GM12872 (cell line): ENCODE results near the gene OTUD4.

Experiments
- CTCF ChIP-seq: IDR thresholded peaks from 3 replicates; pipeline ENCODE4 v1.5.1; 2011; ENCODE audit warnings: low read depth, mild to moderate bottlenecking, low read length, moderate library complexity; ENCODE audit not compliant: insufficient read depth

The OTUD4 gene

DNA sequence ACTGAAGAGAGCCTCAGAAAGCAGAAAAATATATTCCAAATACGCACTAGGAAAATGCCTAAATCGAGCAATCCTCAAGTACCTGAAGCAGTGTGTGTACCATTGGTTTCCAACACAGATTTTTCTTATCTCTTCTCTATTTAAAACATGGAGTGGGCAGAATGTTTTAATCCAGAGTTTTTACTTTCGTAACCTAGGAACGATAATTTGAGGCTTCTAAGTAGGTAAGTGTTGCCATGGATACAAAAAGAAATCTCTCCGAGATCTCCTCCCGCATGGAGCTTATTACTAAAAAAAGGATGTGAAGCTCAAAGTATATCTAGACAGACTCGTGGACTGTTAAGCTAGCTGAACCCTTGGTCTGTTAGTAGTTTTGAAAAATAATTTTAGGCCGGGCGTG is 23.0 kb upstream of the OTUD4 start:
- no peak for TF ChIP-seq CTCF

GRCh38 chr4:145200366-145200765 is 20.0 kb upstream of the OTUD4 start:
- no peak for TF ChIP-seq CTCF

DNA sequence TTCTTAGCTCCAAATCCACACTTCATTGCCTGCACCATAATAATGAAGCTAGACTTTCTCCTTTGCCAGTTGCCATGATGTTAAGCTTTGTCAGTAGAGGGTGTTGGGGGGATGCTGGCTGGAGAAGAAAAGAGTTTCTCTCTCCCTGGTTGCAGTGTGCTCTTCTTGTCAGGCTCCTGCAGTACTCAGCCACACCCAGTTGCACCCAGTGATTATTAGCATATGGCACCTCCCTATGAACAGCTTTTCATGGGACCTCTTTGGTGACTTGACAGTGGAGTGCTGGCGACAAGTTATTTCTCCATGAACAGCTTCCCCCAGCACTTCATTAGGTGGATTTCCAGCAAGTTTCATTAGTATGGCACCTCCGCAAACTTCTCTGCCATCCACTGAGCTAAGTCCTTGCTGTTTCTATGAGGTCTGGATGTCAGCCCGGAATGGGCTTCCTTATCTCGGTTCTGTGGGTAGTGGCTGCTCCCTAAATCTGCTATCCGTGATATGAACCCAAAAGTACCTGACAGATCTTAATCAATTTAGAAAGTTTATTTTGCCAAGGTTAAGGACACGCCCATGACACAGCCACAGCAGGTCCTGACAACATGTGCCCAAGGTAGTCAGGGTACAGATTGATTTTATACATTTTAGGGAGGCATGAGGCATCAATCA is 18.8 kb upstream of the OTUD4 start:
- no peak for TF ChIP-seq CTCF

DNA sequence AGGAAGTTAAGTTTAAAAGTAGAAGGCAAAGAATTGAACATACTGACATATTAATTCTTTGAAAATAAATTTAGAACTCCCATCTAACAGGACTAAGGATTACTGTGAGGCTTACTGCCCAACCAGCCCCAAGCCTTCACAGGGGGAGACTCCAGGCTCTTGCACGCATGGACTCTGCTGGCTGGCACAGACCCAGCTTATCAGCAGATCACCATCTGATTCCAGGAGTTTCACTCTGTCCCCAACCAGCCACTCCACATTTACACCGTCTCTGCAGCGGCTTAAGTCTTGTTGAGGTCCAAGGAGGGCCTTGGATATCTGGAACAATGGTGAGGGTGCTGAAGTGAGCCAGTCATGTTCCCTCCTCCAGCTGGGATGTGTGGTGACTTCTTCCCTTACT is 16.4 kb upstream of the OTUD4 start:
- TF ChIP-seq CTCF = no peak

GRCh38 chr4:145195167-145195952 is 15.0 kb upstream of the OTUD4 start:
- no peak for TF ChIP-seq CTCF

DNA sequence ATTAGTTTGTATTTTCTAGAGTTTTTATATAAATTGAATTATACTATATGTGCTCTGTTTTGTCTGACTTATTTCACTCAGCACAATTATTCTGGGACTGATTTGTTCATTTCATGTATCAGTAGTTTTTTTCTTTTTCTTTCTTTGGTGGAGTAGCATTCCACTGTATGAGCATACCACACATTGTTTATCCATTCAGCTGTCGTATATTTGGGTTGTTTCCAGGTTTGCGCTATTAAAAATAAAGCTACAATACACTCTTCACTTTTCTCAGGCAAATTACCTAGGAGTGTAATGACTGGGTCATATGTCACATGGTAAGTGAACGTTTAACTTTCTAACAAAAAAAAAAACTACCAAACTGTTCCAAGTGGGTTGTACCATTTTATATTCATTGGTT is 9.6 kb upstream of the OTUD4 start:
- TF ChIP-seq CTCF = no peak

- TF ChIP-seq CTCF = no peak
These were observed 6.3 kb upstream of the OTUD4 start for GRCh38 chr4:145186729-145187128.
